Right kidney (tissue), 9 donors: Measurements from ENCODE around the gene TMEM120A.
"Not testable (repeated sequence)": the region's sequence is repeated elsewhere in the genome, so short reads cannot be mapped to it uniquely, and the experiment has no call there.

Source experiments
- DNase-seq: peaks from one replicate; pipeline ENCODE4 v3.0.0-alpha.2; 2016
- long read RNA-seq, 8 donors: transcript quantifications; one replicate each; lab custom pipeline, GENCODE V29; 2026

TMEM120A gene
- long read RNA-seq, donor 1, transcript TMEM120A-214 (12 exons, 1,456 nt) = major isoform, 13 of 16 reads
- long read RNA-seq, donor 1, partial matches to known transcripts = 0 of 16 reads
- long read RNA-seq, donor 1, other reads (novel, unspliced or antisense) = 0 of 16 reads
- long read RNA-seq, donor 2, transcript TMEM120A-214 (12 exons, 1,456 nt) = major isoform, 14 of 27 reads
- long read RNA-seq, donor 2, partial matches to known transcripts = 8 of 27 reads
- long read RNA-seq, donor 2, other reads (novel, unspliced or antisense) = 0 of 27 reads
- long read RNA-seq, donor 3, transcript TMEM120A-214 (12 exons, 1,456 nt) = major isoform, 9 of 16 reads
- long read RNA-seq, donor 3, transcript TMEM120A-203 (12 exons, 1,161 nt) = minor isoform, 7 of 16 reads
- long read RNA-seq, donor 3, partial matches to known transcripts = 0 of 16 reads
- long read RNA-seq, donor 3, other reads (novel, unspliced or antisense) = 0 of 16 reads
- long read RNA-seq, donor 4, transcript TMEM120A-214 (12 exons, 1,456 nt) = major isoform, 8 of 11 reads
- long read RNA-seq, donor 4, partial matches to known transcripts = 0 of 11 reads
- long read RNA-seq, donor 4, other reads (novel, unspliced or antisense) = 0 of 11 reads
- long read RNA-seq, donor 5, transcript TMEM120A-214 (12 exons, 1,456 nt) = major isoform, 16 of 43 reads
- long read RNA-seq, donor 5, partial matches to known transcripts = 13 of 43 reads
- long read RNA-seq, donor 5, other reads (novel, unspliced or antisense) = 12 of 43 reads
- long read RNA-seq, donor 6, transcript TMEM120A-214 (12 exons, 1,456 nt) = major isoform, 11 of 26 reads
- long read RNA-seq, donor 6, partial matches to known transcripts = 11 of 26 reads
- long read RNA-seq, donor 6, other reads (novel, unspliced or antisense) = 0 of 26 reads
- long read RNA-seq, donor 7, transcript TMEM120A-214 (12 exons, 1,456 nt) = major isoform, 19 of 22 reads
- long read RNA-seq, donor 7, partial matches to known transcripts = 0 of 22 reads
- long read RNA-seq, donor 7, other reads (novel, unspliced or antisense) = 0 of 22 reads
- long read RNA-seq, donor 8, transcript TMEM120A-214 (12 exons, 1,456 nt) = major isoform, 13 of 16 reads
- long read RNA-seq, donor 8, partial matches to known transcripts = 0 of 16 reads
- long read RNA-seq, donor 8, other reads (novel, unspliced or antisense) = 0 of 16 reads

DNA sequence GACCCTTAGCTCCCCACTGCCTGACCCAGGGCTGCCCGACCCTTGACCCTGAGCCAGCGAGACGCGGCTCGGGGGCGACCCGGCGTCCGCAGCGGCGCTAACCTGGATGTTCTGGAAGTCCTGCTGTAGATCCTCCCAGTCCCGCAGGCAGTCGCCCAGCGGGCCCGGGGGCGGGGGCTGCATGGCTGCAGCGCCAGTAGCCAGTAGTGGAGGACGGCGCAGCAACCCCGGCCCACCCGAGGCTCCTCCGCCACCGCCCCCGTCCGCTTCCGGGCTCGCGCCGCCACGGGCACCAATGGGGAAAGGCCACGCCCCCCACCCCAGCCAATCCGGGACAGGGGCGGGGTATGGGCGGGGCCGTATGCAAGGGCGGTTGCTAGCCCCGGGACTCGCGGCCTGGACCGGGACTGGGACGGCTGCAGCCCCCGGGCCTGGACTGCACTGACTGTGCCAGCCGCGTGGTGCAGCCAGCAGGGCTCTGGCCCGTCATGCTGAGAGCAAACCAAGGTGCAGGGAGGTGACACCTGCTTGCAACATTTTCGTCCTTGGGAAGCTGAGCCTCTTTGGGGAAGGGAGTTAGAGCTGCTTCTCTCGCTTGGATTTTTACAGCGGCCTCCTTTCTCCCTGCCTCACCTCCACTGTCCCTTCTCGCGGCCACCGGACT lies at the start of gene TMEM120A:
Gene TMEM120A (minus strand): TSS at position 208 of the 664 bp plus-strand sequence. CDS start 25 bp downstream, at position 183.
- peak; percentile 86 for DNase-seq

DNA sequence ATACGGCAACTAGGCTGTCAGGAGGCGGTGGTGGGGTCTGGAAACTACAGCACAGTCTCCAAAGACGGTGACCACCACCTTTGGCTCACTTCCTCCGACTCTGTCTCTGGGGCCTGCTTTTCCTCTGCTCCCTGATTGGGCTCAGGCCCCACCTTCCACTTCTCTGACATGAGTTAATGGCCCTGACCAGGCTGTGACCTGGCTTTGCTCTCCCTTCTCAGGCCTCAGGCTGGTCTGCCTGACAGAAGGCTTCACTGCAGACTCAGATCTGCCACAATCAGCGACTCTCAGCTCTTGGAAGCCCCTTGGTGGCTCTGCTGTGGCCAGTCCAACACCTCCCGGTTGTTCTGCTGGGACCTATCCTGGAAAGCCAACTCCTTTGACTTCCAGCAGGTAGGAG lies 45.7 kb upstream of the TMEM120A start:
- DNase-seq = no peak

DNA sequence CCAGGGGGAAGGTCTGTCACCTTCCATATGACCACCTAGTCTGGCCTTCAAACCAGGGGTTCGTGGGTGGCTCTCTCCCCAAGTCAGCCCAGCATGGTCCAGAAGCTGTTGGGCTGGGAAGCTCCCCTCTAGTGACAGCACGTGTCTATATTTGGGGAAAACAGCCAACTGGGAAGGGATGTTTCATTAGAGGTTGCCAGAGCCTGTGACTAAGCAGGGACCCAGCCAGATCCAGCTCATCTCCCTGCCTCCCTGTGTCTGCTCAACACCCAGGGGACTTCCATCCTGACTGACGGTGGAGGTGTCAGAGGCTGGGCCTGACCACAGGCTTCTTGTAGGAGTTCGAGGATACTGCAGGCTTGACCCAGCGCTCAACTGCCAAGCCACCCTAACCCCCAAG lies 42.9 kb upstream of the TMEM120A start:
- no peak for DNase-seq

DNA sequence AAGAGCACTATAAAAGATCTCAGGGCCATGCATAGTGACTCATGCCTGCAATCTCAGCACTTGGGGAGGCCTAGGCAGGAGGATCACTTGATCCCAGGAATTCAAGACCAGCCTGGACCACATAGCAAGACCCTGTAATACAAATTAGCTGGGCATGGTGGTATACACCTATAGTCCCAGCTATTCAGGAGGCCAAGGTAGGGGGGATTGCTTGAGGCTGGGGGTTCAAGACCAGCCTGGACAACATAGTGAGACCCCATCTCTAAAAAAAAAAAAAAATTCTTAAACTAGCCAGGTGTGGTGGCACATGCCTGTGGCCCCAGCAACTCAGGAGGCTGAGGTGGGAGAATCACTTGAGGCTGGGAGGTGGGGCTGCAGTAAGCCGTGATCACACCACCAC lies 37.6 kb upstream of the TMEM120A start:
- no peak for DNase-seq

DNA sequence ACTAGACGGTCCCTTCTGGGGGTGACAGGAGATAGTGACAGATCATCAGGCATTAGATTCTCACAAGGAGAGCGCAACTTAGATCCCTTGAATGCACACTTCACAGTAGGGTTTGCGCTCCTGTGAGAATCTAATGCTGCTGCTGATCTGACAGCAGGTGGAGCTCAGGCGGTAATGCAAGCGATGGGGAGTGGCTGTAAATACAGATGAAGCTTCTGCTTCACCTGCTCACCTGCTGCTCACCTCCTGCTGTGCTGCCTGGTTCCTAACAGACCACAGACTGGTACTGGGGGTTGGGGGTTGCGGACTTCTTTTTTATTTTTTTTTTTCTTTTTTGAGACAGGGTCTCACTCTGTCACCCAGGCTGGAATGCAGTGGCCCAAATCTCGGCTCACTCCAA lies 35.3 kb upstream of the TMEM120A start:
- not testable (repeated sequence) for DNase-seq

DNA sequence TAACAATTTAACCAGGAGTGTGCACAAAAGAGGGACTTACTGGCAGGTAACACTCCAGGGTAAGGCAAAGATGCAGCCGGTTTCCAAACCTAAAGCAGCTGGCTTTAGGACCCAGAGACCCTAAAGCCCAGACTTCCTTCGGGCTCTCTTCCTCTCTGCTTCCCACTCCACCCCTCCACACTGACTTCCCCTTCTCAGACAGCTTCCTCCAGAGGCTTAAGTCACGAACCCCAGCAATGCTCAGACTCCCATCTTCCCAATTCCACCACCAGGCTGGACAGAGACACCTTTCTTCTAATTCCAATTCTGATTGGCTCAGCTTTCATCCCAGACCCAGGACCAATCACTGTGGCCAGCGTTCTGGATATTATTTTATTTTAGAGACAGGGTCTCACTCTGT lies 28.6 kb upstream of the TMEM120A start:
- DNase-seq = no peak

DNA sequence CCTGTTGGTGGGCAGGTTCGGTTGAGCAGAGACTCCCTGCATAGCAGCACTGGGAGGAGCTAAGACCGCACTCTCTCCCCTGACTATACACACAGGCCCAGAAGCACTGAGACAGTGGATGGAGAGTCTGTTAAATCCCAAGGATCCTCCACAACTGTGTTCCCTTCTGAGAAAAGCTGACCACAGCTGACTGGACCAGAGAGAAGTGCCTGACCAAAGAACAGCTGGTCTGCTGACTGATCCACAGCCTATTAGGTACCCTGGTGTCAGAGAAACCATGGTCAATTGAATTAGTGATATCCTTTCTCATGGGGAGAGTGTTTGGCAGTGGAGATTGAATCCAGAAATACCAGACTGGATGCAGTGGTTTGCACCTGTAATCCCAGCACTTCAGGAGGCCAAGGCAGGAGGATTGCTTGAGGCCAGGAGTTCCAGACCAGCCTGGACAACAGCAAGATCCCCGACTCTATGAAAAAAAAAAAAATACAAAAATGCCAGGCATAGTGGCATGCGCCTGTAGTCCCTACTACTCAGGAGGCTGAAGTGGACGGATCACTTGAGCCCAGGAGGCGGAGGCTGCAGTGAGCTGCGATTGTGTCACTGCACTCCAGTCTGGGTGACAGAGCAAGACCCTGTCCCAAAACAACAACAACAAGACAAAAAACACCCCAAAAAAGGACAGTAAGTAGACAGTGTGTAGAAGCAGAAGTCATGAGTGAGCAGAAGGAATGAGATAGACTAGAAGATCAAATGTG lies 27.8 kb upstream of the TMEM120A start:
- no peak for DNase-seq

DNA sequence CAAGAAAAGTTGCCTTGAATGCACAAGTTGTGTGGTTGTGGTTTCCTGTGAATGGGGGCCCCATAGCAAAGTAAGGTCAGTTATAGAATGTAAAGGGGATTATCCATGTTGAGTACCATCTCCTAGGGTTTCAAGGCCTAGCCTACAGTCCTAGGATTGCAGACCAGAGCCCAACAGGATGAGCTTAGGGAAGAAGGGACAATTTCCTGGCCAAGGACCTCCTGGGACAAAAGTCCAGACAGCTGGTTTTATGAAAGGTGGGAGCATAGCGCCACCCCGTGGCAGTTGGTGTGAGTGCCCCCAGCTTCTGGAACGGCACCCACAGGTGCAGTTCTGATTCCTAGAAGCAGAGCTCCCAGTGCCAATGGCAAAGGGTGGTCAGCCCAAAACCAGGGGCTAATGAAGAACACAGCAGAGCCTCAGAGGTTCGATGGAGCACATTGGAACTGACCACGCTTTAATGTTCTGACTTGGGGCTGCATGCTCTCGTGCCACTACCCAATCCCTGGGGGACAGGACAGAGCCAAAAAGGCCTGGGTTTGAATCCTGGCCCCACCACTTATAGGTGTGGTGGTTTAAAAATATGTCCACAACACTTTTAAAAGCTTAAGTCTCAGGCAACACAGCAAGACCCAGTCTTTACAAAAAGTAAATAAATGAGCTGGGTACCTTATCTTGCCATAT lies 25.8 kb upstream of the TMEM120A start:
- DNase-seq = peak; percentile 36

DNA sequence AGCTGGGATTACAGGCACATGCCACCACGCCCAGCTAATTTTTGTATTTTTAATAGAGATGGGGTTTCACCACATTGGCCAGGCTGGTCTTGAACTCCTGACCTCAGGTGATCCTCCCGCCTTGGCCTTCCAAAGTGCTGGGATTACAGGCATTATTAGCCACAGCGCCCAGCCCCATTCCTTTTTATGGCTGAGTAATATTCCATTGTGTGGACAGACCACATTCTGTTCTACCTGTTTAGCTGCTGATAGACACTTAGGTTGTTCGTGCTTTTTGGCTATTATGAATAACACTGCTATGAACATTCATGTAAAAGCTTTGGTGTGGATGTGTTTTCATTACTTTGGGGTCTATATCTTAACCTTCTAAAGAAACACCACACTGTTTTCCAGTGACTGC lies 24.1 kb upstream of the TMEM120A start:
- DNase-seq = not testable (repeated sequence)

DNA sequence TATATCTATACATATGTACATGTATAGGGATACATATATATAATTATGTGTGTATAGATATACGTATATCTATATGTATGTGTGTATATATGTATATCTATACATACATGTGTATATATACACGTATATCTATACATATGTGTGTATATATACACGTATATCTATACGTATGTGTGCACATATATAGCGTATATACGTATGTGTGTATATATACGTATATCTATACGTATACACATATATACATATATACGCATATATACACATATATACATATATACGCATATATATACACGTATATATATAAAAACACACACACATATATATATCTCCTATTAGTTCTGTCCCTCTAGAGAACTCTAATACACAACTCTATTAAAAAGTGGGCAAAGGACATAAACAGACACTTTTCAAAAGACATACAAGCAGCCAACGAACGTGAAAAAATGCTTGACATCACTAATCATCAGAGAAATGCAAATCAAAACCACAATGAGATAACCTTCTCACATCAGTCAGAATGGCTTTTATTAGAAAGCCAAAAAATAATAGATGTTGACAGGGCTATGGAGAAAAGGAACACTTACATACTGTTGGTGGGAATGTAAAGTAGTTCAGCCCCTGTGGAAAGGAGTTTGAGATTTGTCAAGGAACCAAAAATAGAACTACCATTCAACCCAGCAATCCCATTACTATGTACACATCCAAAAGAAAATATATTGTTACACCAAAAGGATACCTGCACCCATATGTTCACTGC lies 22.0 kb upstream of the TMEM120A start:
- DNase-seq = no peak

DNA sequence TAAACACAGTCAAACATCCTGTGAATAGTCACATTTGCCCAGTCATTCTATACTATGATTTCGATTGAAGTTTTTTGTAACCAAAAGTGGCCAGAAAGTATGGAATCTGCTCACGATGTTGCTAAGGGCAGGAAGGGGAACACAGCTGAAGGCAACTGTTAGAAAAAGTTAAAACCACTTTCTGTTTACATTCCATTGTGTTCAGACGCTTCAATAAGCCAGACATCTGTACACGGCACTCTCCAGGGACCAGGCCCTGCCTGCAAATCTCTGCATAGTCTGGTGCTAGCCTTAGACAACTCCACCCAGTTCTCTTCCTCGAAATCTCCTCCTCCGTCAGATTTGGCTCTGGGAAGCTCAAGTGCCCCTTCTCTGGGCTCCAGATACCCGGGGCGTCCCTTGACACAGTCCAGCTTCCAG lies 17.1 kb upstream of the TMEM120A start:
- no peak for DNase-seq

DNA sequence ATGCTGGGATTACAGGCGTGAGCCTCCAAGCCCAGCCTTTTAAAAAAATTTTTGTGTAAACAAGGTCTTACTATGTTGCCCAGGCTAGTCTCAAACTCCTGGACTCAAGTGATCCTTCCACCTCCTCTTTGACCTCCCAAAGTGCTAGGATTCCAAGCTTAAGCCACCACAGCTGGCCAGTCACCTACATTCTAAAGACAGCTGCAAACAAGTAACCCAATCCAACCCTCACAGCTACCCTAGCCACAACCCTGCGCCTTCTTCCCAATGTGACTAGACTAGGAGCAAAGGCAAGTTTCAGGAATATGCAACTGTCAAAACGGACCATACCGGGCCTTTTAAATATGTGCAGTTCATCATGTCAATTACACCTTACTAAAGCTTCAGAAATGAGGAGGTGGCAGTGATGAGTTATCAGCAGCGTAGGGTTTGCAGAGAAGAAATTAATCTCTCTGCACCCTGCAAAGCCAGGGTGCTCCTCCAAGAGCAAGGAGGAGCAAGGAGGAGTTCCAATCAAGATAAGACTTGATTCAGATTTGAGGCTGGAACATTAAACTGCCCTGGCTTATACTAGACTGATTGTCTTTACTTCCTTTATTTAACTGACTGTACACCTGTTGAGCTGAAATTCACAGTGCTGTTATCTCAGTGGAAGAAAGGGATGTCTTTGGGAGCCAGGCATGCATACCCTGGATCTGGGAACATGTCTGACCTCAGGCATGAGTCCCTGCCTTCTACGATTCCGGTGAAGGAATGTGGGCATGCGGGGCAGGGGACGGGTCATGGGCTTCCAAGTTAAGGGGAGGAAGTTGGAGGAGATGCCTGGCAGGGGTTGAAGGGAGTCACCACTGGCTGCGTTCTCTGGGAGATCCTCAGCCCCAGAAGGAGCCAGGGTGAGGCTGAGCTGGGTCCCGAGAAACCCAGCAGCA lies 15.5 kb upstream of the TMEM120A start:
- no peak for DNase-seq

DNA sequence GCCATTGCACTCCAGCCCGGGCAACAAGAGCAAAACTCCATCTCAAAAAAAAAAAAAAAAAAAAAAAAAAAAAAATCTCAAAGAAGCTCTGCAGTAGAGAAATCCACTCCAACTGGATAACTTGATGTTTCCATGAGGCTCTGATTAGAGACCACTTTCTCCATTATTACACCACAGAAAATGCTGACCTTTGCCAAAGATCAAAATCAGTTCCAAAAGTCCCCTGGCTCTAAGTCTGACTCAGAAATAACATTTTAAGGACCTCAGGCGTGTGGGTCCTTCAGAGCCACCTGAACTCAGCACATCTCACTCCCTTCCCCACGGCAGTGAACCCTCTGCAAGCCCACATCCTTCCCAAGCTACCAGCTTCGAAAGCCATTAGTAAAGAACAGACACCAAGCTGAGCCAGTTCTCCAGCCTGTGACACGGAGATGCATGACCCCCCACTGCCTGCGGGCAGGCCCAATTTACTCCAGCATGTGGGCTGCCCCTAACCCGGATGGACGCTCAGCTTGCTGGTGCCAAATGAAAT lies 13.8 kb upstream of the TMEM120A start:
- DNase-seq = no peak

DNA sequence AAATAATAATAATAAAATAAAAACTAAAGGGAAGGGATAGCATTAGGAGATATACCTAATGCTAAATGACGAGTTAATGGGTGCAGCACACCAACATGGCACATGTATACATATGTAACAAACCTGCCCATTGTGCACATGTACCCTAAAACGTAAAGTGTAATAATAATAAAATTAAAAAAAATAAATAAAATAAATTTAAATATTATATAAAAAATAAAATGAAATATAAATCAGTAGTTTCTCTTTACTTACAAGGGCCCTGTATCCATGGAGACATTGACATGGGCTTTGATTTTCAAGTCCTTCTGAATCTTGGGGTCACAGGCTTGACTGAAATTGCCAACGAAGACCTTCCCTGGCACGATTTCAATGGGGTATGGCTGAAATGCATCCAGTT lies 10.6 kb upstream of the TMEM120A start:
- not testable (repeated sequence) for DNase-seq

DNA sequence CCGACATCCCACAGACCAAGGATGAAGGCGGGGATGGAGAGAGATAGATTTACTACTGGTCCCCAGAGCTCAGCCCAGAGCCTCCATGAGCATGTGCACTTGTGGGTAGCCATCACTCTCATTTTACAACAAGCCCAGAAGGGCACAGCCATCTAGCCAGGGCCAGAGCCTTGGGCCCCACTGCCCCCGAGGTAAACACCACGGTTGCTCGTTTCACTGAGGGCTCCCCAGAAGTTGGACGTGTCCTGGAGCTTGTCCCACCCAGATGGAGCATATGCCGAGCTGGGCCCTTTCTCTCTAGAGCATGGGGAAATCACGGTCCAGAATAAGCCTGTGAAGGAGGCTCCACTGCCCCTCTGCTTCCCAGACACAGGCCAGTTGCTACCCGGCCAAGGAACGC lies 9.0 kb upstream of the TMEM120A start:
- DNase-seq = no peak

DNA sequence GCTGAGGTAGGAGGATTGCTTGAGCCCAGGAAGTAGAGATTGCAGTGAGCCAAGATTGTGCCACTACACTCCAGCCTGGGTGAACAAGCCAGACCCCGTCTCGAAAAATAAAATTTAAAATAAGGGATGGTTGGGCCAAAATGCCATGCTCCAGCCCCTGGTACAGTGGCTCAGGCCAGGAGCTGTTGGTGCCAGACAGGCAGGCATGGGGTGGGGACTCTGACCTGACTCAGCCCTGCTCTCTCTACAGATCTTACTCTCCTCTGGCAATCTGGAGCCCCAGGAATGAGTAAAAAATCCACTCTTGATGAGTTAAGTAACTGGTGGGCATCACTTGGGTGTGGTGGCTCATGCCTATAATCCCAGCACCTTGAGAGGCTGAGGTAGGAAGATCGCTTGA lies 8.4 kb upstream of the TMEM120A start:
- no peak for DNase-seq

DNA sequence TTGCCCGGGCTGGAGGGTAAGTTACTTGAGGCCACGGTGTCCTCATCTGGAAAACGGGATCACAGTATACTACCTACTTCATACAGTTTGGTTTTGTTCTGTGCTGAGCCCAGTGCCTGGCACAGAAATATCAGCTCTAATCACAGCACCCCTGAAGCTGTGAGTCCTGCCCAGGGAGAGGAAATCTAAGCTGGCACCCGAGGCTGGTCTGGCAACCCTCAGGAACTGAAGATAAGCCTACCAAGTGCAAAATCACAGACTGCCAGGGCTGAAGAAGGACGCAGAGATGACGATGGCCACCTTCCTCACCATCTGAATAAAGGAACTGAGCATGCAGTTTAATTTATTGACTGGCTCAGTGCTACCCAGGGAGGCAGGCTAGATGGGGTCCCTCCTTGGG lies 7.7 kb upstream of the TMEM120A start:
- no peak for DNase-seq

DNA sequence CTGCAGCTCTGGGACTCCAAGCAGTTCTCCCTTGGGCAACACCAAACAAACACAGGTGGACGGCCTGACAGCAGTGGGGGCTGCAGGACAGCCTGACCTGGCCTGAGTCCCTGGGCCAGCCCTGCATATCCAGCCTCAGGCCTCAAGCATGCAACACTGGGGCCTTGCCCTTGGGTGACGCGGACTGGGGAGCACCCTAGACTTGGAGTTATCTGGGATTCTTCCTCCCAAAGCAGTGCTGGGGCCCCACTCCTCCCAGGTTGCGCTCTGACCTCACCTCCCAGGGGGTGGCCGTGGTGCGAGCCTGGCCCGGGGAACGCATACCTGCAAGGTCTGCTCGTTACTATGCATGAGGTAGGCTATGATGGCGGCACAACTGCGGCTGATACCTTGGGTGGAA lies 6.2 kb upstream of the TMEM120A start:
- DNase-seq = no peak

DNA sequence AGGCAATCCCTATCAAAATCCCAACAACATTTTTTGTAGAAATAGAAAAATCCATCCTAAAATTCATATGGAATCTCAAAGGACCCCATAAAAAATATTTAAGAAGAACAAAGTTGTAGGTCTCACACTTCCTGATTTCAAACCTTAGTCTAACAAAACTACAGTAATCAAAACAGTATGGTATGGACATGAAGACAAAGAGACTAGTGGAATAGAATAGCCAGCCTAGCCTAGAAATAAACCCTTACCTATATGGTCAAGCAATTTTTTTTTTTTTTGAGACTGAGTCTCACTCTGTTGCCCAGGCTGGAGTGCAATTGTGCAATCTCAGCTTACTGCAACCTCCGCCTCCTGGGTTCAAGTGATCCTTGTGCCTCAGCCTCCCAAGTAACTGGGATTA lies 3.6 kb upstream of the TMEM120A start:
- no peak for DNase-seq
